HG03159 (cell line): Measurements from ENCODE around the gene ACSL1.
"Not testable (repeated sequence)": the region's sequence is repeated elsewhere in the genome, so short reads cannot be mapped to it uniquely, and the experiment has no call there.

ENCODE experiments used
- ATAC-seq: cut with Tn5 transposase; IDR thresholded peaks from one replicate; pipeline ENCODE4 v1.9.1; 2021; ENCODE audit warnings: mild to moderate bottlenecking, moderate library complexity; ENCODE audit not compliant: unreplicated experiment

Gene ACSL1

DNA sequence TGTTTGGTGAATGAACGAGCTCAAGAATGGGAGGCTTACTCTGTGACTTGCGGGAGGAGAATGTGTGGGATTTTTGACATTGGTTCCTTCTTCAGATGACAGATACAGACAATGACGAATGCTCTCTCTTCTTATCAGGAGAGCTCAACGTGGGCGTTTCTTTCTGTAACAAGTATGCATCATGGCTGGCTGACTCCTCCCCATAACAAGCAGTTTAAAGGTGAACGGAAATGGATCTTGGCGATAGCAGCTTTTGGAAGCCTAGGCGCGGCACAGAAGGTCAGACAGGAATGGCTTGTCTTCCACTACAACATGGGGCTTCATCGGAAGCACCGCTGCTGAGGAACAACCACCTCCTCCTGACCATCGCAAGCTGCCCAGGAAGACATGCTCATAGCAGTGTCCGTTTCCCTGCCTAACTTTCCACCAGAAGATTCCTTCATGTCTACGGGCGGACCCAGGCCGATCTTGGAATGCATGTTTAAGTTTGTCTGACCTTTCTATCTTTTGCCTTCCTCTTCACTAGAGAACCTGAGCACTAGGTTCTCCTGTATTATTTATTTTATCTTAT is 18.3 kb upstream of the ACSL1 start:
- no peak for ATAC-seq

DNA sequence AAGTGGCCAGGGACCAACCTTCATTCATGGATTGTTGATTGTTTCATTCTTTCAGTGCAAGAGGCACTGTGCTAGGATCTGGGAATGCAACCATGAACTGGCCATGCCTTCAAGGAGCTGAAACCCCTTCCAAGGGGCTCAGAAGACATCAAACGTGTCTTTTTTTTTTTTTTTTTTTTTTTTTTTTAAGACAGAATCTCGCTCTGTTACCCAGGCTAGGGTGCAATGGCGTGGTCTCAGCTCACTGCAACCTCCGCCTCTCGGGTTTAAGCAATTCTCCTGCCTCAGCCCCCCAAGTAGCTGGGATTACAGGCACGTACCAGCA is 13.3 kb upstream of the ACSL1 start:
- not testable (repeated sequence) for ATAC-seq

DNA sequence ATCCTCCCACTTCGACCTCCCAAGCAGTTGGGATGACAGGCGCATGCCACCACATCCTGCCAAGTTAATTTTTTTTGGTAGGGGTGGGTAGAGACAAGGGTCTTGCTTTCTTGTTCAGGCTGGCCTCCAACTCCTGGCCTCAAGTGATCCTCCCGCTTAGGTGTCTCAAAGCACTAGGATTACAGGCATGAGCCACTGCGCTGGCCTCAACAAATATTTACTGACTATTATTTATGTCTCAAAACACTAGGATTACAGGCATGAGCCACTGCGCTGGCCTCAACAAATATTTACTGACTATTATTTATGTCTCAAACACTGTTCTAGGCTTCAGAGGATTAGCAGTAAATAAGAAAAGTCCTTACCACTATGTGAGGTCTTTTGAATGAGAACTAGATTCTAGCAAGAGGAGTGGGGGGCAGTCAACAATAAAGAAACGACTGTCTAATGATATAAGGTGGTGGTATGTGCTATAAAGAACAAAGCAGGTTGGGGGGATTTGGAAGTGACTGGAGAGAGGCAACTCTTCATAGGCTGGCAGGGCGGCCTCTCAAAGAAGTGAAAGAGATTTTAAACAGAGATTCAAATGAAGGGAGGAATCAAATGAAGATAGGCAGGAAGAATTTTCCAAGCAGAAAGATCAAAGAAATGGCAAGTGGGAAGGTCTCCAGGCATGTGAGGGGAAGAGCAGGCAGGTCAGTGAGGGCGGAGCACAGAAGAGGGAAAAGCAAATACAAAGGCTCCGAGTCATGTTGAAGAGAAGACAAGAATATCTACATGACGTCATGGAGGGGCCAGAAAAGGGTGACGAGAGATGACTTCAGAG is 12.7 kb upstream of the ACSL1 start:
- ATAC-seq, result no peak

DNA sequence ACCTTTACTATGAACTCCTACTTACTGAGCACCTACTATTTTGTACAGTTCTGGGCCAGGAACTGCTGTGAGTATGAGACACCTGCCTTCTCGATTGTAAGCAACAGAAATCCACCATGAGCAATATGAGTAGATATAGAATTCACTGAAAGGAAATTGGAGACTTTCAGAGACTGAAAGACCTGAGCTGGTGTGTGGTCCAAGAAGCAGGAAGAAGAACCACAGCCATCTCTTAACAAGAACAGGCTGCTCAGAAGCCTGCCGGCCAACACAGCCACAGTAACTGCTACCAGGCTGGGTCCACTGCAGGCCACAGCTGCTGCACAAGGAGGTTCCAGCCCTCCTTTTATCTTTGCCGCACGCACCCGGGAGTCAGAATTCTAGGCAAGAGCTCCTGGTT is 10.8 kb upstream of the ACSL1 start:
- no peak for ATAC-seq

DNA sequence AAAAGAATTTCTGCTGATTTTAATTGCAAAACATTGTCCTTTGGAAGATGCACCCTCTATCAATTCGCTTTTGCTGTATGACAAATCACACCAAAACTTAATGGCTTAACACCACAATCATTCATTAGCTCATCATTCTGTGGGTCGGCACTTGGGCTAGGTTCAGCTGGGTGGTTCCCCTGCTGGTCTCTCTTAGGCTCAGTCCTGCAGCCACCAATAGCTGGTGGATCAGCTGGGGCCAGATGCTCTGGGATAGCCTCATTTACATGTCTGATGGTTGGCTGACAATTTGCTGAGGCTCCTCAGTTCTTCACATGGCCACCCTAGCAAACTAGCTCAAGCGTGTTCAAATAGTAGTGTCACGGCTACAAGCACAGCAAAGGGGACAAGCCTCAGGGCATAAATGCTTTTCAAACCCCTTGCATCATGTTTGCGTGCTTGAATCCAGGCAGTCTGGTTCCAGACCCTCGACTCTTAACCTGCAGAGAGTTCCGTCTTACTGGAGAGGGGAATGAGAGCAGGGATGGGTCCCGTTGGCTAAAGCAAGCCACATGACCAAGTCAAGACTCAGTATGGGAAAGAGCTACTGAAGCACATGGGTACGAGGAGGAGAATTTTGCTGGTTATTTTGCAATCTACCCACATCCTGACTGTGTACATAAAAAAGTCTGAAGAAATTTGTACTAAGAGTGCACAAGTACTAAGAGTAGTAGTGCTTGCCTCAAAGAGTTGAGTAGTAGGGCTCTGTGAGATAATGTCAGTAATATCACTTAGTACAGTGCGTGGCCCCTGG is 7.5 kb upstream of the ACSL1 start:
- ATAC-seq, result no peak

DNA sequence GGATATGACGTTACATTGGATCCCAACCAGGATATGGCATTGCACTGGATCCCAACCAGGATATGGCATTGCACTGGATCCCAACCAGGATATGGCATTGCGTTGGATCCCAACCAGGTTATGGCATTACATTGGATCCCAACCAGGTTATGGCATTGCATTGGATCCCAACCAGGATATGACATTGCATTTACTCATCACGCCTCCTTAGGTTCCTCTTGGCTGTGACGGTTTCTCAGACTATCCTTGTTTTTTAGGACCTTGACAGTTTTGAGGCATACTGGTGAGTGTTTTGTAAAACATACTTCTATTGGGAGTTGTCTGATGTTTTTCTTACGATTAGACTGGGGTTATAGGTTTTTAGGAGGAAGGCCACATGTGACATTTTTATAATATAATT is 5.4 kb upstream of the ACSL1 start:
- ATAC-seq, result no peak

DNA sequence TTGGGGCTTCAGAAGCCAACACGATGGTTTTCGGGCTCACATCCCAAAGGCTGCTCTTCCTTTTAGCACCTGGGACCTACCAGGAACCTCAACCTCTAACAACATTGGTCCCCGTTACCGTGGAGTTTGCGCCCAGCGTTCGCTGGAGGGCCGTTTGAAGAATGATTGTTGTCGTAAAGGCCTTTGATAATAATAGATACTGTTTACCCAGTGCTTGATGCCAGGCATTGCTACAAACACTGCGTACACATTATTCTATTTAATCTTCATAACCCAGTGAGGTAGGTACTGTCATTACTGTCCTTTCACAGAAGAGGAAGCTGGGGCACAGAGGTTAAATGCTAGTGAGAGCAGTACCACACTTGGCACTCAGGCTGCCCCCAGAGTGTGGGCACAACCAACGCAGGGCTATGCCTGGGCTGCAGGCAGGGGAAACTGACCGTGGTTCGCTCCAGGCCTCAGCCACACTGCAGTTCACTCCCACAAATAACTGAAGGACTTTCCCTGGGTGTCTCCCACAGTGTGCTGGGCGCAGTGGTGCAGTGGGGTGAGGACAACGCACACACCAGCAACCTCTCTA is 1.0 kb upstream of the ACSL1 start:
- peak; percentile 9 for ATAC-seq

DNA sequence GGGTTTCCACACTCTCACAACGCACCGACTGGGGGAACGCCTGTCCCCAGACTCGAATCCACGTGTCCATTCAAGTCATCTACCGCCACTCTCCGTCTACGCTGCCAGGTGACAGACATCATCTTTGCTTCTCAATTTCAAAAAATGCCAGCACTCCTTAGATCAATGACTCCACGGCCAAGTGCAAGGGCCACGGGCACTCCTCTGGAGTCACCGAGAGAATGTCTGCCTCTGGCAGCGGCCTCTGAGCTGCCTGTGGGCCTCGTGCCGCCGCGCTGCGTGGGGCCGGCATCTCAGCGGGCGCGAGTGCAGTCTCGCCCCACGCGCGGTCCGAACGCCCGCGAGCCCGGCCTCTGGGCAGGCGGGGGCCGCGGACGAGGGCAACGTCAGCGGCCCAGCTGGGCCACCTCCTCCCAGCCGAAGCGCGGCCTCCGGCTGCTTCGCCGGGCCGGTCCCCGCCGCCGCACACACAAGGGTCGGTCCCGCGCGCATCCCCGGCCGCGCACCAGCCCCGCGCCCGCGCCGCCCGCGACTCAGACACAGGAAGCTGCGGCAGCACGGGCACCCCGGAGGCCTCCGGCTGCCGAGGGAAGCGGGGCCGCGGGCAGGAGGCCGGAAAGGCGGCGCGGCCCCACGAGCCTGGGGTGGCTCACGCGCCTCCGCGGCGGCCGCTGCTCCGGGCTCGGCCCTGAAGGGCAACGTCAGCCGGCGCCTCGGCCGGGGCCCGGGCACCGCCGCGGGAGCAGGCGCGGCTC is 450 bp downstream of the ACSL1 start:
- peak; percentile 28 for ATAC-seq

DNA sequence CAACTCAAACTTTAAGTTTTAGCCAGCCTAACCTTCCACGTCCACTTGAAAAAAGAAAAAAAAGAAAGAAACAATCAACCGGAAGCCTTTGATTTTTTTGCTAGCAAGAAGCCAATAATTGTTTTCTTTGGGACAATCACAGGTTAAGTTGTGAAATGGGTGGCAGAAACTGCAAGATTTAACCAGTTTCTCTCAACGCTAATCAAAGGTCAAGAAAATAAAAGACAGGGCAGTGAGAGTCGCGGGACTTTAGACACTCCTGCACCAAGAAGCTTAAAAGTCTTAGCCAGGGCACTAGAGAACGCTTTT is 1.0 kb downstream of the ACSL1 start:
- no peak for ATAC-seq

DNA sequence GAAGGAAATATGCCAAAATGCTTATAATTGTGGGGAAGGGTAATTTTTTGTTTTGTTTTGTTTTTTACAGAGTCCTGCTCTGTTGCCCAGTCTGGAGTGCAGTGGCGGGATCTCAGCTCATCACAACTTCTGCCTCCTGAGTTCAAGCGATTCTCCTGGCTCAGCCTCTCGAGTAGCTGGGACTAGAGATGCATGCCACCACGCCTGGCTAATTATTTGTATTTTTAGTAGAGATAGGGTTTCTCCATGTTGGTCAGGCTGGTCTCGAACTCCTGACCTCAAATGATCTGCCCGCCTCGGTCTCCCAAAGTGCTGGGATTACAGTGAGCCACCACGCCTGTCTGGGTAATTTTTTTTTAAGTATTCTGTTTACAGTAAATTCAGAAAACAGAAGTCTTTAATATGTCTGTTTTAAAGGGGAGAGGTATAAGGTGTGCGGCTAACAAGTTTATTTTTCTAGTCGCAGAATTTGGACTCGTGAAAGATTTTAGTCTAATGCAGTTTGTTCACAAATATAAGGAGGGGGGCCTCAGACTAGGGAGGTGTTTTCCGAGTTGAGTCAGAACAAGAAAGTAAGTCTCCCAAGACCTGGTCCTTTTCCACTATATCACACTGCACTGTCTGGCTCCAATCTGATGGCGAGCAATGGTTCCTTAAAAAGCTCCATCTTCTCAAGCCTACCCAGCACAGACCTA is 1.5 kb downstream of the ACSL1 start:
- no peak for ATAC-seq

DNA sequence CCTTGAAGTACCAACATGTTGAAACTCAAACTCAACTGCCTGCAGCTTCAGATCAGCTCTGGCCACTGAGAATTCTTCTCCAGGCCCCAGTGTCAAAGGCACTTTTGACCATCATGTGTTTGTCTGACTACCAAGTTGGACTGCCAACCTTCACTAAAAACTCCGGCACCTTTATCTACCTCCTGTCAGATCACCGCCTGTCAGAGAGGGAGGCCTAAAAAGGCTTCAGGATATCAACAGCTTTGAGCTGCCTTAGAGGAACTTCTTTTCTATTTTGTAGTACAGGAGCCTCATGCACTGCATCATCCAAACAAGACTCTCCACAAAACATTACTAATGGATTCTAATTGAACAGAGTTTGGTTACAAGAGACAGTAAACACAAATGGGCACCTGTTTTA is 2.8 kb downstream of the ACSL1 start:
- no peak for ATAC-seq

DNA sequence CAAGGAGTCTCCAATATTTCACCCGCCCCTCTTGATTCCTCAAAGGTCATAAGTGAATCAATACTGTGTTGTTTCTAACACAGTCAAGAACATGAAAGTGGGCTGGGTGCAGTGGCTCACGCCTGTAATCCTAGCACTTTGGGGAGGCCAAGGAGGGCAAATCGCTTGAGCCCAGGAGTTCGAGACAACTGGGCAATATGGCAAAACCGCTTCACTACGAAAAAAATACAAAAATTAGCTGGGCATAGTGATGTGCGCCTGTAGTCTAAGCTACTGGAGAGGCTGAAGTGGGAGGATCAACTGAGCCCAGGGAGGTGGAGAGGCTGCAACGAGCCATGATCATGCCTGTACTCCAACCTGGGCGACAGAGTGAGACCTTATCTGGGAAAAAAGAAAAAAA is 3.4 kb downstream of the ACSL1 start:
- no peak for ATAC-seq

DNA sequence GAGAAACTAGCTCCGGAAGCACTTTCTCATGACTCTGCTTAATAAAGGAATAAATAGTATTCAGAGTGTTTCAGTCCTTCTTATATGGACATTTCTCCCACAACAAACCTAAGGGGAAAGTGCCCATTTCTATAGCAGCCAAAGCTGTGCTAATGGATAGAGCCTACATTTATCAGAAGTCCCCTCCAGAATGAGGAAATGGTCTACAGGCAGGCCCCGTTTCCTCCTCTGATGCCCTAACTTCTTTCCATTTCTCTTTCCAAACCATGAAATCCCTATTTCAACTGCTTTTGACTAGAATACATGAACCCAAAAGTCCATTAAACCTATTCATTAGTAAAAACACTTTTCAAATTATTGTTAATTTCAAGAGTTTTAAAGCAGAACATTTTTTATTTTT is 4.5 kb downstream of the ACSL1 start:
- ATAC-seq, result no peak

DNA sequence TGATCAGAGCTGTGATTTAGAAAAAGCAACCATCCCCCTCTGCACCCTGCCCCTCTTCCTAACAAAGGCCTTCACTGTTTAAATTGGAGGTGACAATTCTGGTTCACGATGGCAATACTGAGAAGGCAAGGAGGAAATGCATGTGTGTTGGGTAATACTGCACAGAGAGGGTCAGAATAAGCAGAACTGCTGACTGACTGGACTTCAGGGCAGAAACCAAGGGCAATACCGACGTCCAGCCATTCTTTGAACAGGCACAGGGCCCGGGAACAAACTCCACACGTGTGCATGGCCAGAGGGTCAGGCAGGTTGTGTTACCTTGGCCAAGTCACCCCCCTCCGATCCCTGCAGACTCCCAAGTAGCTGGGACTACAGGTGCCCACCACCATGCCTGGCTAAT is 6.0 kb downstream of the ACSL1 start:
- ATAC-seq, result no peak

DNA sequence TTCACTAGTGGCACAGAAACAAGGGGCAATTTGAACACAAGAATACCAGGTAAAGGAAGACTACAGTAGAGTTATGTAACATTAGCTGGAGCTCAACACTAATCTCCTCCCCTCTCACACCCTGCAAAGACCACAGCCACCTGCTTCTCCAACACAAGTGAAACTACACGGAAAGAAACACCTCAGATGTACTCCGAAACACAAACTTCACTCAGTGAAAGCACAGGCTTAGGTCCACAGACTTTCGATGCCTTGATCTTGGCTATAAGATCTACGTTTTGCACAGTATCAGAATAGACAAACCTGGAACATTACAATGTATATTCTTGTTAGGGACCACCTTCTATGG is 7.6 kb downstream of the ACSL1 start:
- ATAC-seq, result peak; percentile 42

DNA sequence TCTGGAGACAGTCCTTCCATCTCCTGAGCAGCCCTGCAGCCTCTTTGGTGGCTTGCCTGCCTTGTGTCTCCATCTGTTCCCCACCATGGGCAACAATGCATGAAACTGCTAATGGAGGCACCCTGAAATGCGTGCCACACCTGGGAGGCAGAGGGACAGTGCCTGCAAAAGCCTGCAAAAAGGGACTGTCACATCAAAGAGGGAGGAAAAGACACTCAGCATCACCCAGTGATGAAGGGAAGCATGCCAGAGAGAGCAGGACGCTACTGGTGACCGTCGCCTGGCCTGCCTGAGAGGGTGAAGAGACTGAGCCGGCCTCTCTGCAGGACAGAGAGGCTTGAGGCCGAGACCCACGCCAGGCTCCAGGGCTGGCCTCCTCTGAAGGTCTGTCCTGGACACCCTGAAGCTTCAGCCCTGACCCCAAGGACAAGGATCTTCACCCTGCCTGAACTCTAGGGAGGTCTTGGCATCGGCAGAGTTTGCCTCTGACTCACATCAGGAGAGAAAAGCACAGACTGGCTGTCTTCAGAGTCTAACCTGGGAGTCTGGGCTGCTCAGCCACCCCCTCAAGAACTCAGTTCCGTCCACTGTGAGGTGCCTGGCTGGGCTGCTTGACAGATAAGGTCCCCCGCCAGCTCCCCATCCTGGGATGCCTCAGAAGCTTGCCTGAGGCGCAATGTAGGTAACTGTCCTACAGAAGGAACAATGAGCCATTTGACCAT is 8.1 kb downstream of the ACSL1 start:
- no peak for ATAC-seq

DNA sequence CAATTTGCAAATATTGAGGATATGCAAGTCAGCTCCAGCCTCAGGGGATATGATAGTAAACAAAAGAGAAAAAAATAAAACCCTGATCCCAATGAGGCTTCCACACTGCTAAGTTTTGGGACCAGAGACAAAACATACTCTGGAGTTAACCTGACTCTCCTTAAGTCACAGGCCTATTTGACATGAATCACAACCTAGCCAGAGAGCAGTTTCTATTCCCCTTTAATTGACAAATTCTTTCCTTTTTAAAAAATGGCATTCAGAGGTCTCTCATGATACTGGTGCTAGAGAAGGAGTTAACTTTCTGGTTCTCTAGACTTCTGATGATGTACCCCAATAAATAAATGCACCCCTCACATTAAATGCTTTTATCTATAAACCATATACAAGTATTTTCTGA is 8.8 kb downstream of the ACSL1 start:
- no peak for ATAC-seq

DNA sequence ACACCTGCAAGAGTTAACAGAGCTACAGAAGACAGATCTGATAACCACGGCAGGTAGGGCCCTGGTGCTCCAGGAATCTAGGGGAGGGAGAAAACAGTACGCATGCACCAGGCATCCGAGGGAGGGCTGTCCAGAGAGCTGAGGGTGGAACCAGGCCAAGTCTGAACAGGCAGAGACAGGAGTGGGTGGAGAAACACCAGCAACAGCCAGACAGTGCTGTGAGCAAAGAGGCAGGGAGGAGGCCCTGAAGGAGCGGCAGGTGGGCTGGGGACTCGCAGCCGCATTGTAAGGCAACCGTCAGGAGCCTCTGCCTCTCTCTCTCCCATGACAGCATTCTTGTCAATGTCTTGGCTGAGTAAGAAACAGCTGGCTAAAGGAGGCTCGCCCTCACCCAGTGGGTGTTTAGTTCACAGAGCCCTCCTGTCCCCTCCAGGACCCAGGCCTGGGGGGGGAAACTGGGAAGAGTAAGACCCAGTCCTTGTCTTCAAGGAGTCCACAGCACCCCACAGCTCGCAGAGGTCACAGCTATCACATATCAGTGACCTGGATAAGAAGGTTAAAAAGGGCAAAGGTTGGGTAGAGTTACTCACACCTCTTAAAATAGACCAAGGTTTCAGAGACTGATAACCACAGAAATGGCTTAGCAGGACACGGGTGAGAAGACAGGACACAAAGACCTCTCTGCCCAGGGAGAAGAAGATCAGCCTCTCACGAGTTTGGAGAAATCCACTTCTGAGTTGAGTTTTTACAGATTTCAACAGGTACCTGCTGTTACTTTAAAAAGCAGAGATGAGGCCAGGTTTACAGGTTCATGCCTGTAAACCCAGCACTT is 10.5 kb downstream of the ACSL1 start:
- peak; percentile 79 for ATAC-seq

DNA sequence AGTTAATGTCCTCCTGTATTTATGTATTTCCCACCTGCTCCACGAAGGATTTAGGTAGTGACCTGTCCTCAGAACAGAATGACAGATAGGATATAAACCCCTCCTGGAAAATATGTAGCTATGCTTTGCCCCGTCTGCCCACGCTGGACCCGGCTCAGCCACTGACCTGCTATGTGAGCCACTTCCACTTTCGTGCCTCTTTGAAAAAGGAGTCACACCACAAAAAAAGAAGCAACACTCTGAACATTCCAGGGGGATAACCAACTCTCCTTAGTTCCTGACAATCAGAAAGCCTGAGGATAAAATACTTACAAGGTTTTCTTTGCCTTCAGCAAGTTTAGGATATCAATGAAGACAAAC is 11.1 kb downstream of the ACSL1 start:
- no peak for ATAC-seq
